Liver (tissue), 9 donors: ENCODE measurements around the gene KRTAP5-2. TPM values are rescaled to one million over a fixed set of nuclear protein-coding genes. Genes with fewer than 3 reads are reported as not detected.
"Not testable (repeated sequence)": the region's sequence is repeated elsewhere in the genome, so short reads cannot be mapped to it uniquely, and the experiment has no call there.

ENCODE experiments used
- DNase-seq: peaks from one replicate; pipeline ENCODE4 v3.0.0-alpha.2; 2017; ENCODE audit warnings: low spot score
- H3K27ac ChIP-seq, 2 donors: one replicate each; pipeline ENCODE4 v1.7.0; 2013; ENCODE audit warnings: inconsistent platforms in 2 of 2, low read length in 2 of 2, control low read depth in 1 of 2, low read depth in 1 of 2, mild to moderate bottlenecking in 1 of 2
- H3K27me3 ChIP-seq, 4 donors: one replicate each; pipeline versions ENCODE4 v1.6.1 to v1.7.0; 2013; ENCODE audit warnings: low read length in 3 of 4, inconsistent platforms in 1 of 4, mild to moderate bottlenecking in 1 of 4, moderate library complexity in 1 of 4; ENCODE audit not compliant: control insufficient read depth in 4 of 4, insufficient read depth in 4 of 4
- H3K36me3 ChIP-seq, 4 donors: one replicate each; pipeline versions ENCODE4 v1.6.1 to v1.7.0; 2013; ENCODE audit warnings: low read length in 3 of 4, mild to moderate bottlenecking in 3 of 4, low read depth in 1 of 4, moderate library complexity in 1 of 4; ENCODE audit not compliant: control insufficient read depth in 4 of 4, insufficient read depth in 3 of 4
- H3K4me1 ChIP-seq, 4 donors: one replicate each; pipeline versions ENCODE4 v1.6.1 to v1.7.0; 2013; ENCODE audit warnings: low read length in 3 of 4, mild to moderate bottlenecking in 3 of 4, moderate library complexity in 1 of 4; ENCODE audit not compliant: control insufficient read depth in 4 of 4, insufficient read depth in 4 of 4
- H3K4me3 ChIP-seq, 3 donors: one replicate each; pipeline versions ENCODE4 v1.6.1 to v1.7.0; 2013; ENCODE audit warnings: low read length in 3 of 3, control low read depth in 1 of 3, low read depth in 1 of 3, mild to moderate bottlenecking in 1 of 3
- H3K9ac ChIP-seq, 2 donors: one replicate each; pipeline ENCODE4 v1.7.0; 2013; ENCODE audit warnings: low read length in 2 of 2, mild to moderate bottlenecking in 2 of 2, moderate library complexity in 2 of 2, control low read depth in 1 of 2, low read depth in 1 of 2
- H3K9me3 ChIP-seq, 4 donors: one replicate each; pipeline versions ENCODE4 v1.6.1 to v1.7.0; 2013; ENCODE audit warnings: low read length in 3 of 4; ENCODE audit not compliant: control insufficient read depth in 4 of 4
- CTCF ChIP-seq: fragments of 150-350 bp; IDR thresholded peaks from 2 replicates; pipeline ENCODE4 v1.5.1; 2017; ENCODE audit warnings: improper control_type of control experiment, low read depth, low read length; ENCODE audit not compliant: missing input control
- EGR1 ChIP-seq, 2 donors: IDR thresholded peaks; 2 replicates each; pipeline ENCODE4 v1.6.1; 2016 to 2018; ENCODE audit warnings: antibody characterized with exemption in 2 of 2, low read depth in 2 of 2
- FOXA1 ChIP-seq: IDR thresholded peaks from 2 replicates; pipeline ENCODE4 v1.6.1; 2016; ENCODE audit warnings: antibody characterized with exemption
- FOXA2 ChIP-seq: IDR thresholded peaks from 2 replicates; pipeline ENCODE4 v1.6.1; 2016; ENCODE audit warnings: antibody characterized with exemption
- HNF4G ChIP-seq: IDR thresholded peaks from 2 replicates; pipeline ENCODE4 v1.6.1; 2016; ENCODE audit warnings: antibody characterized with exemption
- JUND ChIP-seq, 2 donors: IDR thresholded peaks; 2 replicates each; pipeline ENCODE4 v1.6.1; 2016; ENCODE audit warnings: antibody characterized with exemption in 2 of 2
- NR2F2 ChIP-seq: IDR thresholded peaks from 2 replicates; pipeline ENCODE4 v1.6.1; 2016; ENCODE audit warnings: antibody characterized with exemption
- RAD21 ChIP-seq, 2 donors: IDR thresholded peaks; 2 replicates each; pipeline ENCODE4 v1.6.1; 2016; ENCODE audit warnings: antibody characterized with exemption in 2 of 2, mild to moderate bottlenecking in 2 of 2
- REST ChIP-seq: IDR thresholded peaks from 2 replicates; pipeline ENCODE4 v1.6.1; 2016; ENCODE audit warnings: antibody characterized with exemption, mild to moderate bottlenecking
- SP1 ChIP-seq: IDR thresholded peaks from 2 replicates; pipeline ENCODE4 v1.6.1; 2018; ENCODE audit warnings: antibody characterized with exemption, mild to moderate bottlenecking
- YY1 ChIP-seq: IDR thresholded peaks from 2 replicates; pipeline ENCODE4 v1.6.1; 2016; ENCODE audit warnings: antibody characterized with exemption, mild to moderate bottlenecking
- WGBS: extraction: QIAGEN DNeasy Blood & Tissue Kit; methylation state at CpG from one replicate; pipeline ENCODE4 v1.1.7; 2013; 5-methylcytosine and 5-hydroxymethylcytosine counted together
- polyA plus RNA-seq, 2 donors: library from polyadenylated mRNA; stranded (reverse) in 1 of 2; unstranded in 1 of 2; fragments of 200-250 nt in 1 of 2; fragments of >200 nt in 1 of 2; fragmentation: Nextera tagmentation in 1 of 2; extraction: Ambion mirVana in 1 of 2; gene quantifications; one replicate each; pipeline versions ENCODE4 v1.2.1 to v1.2.3, GENCODE V29; 2013 to 2015
- total RNA-seq, 2 donors: library from RNA; depleted of rRNA; stranded (reverse); fragments of >200 nt; gene quantifications; one replicate each; pipeline ENCODE4 v1.2.3, GENCODE V29; 2014
- TF ChIP-seq, protein P1 (sequence below): IDR thresholded peaks from 2 replicates; pipeline ENCODE4 v1.6.1; 2016; ENCODE audit warnings: antibody characterized with exemption
- TF ChIP-seq, protein P2 (sequence below): IDR thresholded peaks from 2 replicates; pipeline ENCODE4 v1.6.1; 2016; ENCODE audit warnings: antibody characterized with exemption
- donor health status: healthy.
- donor health status: healthy.
- donor health status: healthy.
- donor health status: healthy.
- donor health status: healthy.

Gene KRTAP5-2
- total and polyA plus RNA-seq, 4 donors: 0.08 TPM; not detected in 3

DNA sequence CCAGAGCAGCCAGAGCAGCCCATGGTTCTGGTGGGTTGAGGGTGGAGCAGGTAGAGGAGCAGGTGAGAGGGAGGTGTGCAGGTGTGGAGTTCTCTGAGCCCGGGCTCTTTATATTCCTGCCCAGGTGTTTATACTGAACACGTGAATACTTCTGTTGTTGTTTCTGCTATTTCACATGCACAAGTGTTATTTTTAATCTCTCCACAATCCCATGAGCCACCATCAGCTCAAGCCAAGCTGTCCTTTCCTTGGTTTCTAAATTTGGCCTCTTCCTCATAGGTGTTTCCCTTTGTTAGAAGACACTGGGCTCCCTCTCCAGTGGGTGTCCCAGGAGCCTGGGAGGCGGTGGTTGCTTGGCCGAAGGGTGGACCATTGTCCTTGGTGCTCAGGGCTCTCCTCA lies 10.3 kb upstream of the KRTAP5-2 start, which contains the start of gene KRTAP5-3:
Gene KRTAP5-3, minus strand, starts transcription at position 101 of the 400 bp plus-strand sequence. Its CDS starts 78 bp downstream, at position 23.
- Histone ChIP-seq H3K36me3 (no peaks in the 10 kb centered on the region), H3K4me3 (no peak within 1 kb of the TSS), H3K4me1 (no peaks in the 10 kb centered on the region), H3K27ac (no peak within 1 kb of the TSS), H3K27me3 (peaks cover 0 to 4% (median 0%) of the 10 kb centered on the region in 4 donors), H3K9ac (no peak within 1 kb of the TSS), H3K9me3 (no peaks in the 10 kb centered on the region)
- no peak for TF ChIP-seq SP1
- TF ChIP-seq HNF4G: no peak
- TF ChIP-seq NR2F2: no peak
- no peak for TF ChIP-seq CTCF
- no peak for TF ChIP-seq YY1
- TF ChIP-seq FOXA2: no peak
- TF ChIP-seq, protein P1, sequence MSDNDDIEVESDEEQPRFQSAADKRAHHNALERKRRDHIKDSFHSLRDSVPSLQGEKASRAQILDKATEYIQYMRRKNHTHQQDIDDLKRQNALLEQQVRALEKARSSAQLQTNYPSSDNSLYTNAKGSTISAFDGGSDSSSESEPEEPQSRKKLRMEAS: no peak
- no peak for TF ChIP-seq JUND (IDR thresholded peaks at IDR 0.05)
- TF ChIP-seq EGR1 (IDR thresholded peaks at IDR 0.05; ENCODE audit: low read depth in 2 of 2): no peak
- TF ChIP-seq FOXA1: no peak
- TF ChIP-seq, protein P2, sequence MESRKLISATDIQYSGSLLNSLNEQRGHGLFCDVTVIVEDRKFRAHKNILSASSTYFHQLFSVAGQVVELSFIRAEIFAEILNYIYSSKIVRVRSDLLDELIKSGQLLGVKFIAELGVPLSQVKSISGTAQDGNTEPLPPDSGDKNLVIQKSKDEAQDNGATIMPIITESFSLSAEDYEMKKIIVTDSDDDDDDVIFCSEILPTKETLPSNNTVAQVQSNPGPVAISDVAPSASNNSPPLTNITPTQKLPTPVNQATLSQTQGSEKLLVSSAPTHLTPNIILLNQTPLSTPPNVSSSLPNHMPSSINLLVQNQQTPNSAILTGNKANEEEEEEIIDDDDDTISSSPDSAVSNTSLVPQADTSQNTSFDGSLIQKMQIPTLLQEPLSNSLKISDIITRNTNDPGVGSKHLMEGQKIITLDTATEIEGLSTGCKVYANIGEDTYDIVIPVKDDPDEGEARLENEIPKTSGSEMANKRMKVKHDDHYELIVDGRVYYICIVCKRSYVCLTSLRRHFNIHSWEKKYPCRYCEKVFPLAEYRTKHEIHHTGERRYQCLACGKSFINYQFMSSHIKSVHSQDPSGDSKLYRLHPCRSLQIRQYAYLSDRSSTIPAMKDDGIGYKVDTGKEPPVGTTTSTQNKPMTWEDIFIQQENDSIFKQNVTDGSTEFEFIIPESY: no peak
- TF ChIP-seq REST: no peak
- TF ChIP-seq RAD21 (IDR thresholded peaks at IDR 0.05): no peak
- 77% methylated on average over 4 of the region's 4 CpGs for WGBS
- DNase-seq: no peak

- not testable (repeated sequence) for DNase-seq, H3K27me3 ChIP-seq
Measured at GRCh38 chr11:1607901-1608300, 9.8 kb upstream of the KRTAP5-2 start.

GRCh38 chr11:1607156-1607845 lies 9.2 kb upstream of the KRTAP5-2 start:
- not testable (repeated sequence) for H3K27me3 ChIP-seq, DNase-seq, H3K4me1 ChIP-seq, H3K9ac ChIP-seq, H3K36me3 ChIP-seq, H3K9me3 ChIP-seq, H3K27ac ChIP-seq, H3K4me3 ChIP-seq
- WGBS: 35% methylated on average over 18 of the region's 18 CpGs

More at GRCh38 chr11:1607901-1608300, 9.8 kb upstream of the KRTAP5-2 start:
- H3K4me3 ChIP-seq, H3K36me3 ChIP-seq, H3K9me3 ChIP-seq, H3K9ac ChIP-seq, H3K4me1 ChIP-seq, H3K27ac ChIP-seq: not testable (repeated sequence)
- WGBS: 53% methylated on average over 5 of the region's 5 CpGs

DNA sequence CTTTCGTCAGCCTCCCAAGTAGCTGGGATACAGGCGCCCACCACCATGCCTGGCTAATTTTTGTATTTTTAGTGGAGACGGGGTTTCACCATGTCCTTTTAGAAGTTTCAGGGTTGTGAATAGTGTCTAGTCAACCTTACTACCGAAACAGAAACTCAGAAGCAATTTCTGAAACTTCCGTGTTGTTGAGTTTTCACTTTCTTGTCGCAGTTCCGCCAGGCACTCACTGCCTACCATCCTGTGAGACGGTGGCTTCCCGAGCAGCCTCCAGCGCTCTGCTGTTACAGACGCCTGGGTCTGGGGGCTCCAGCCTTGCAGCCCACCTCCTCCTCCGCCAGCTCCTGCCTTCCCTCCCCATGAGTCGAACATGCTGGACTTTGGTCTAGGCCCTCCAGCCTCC lies 7.8 kb upstream of the KRTAP5-2 start:
- not testable (repeated sequence) for H3K36me3 ChIP-seq, H3K4me3 ChIP-seq, DNase-seq, H3K4me1 ChIP-seq, H3K27me3 ChIP-seq, H3K9me3 ChIP-seq, H3K9ac ChIP-seq, H3K27ac ChIP-seq
- WGBS: 86% methylated on average over 13 of the region's 13 CpGs
